ENCODE measurements around the gene MYL3. TPM values are rescaled to one million over a fixed set of nuclear protein-coding genes. Genes with fewer than 3 reads are reported as not detected.

The MYL3 gene
- total RNA-seq, 1 experiment from 2014 or later, result not detected

- Histone ChIP-seq H3K36me3 (ENCODE audit: low read depth) (no peaks in the 10 kb centered on the region), H3F3A (ENCODE audit: insufficient read depth, low read depth) (no peaks in the 10 kb centered on the region), H3K9me2 (ENCODE audit: insufficient read depth) (no peaks in the 10 kb centered on the region), H3K79me2 (ENCODE audit: low read depth) (no peaks in the 10 kb centered on the region), H3K4me3 (no peak overlapping the region), H4K20me1 (ENCODE audit: insufficient read depth) (no peaks in the 10 kb centered on the region), H3K4me2 (no peak overlapping the region), H3K9me3 (ENCODE audit: insufficient read depth, low read depth) (no peaks in the 10 kb centered on the region), H3K27me3 (ENCODE audit: insufficient read depth, low read depth) (no peaks in the 10 kb centered on the region), H2AFZ (no peak overlapping the region), H3K4me1 (replicated peaks; ENCODE audit: insufficient read depth) (no peaks in the 10 kb centered on the region), H3K27ac (no peak overlapping the region)
- no TSS peak for BruUV-seq (replicated peaks)
- no peak for DNase-seq
- ChIA-PET CTCF (interaction anchor here (0.7 kb wide), 1 partner anchor 10 kb away, joined by 3 read pairs; no protein-coding TSS in a partner anchor), POLR2A (ENCODE audit: unreplicated experiment) (no interaction called here)
- no peak for TF ChIP-seq EZH2 (IDR thresholded peaks at IDR 0.05; ENCODE audit: low read depth)
- no peak for TF ChIP-seq CTCF (conservative IDR thresholded peaks at IDR 0.05)
- intact Hi-C loops (cut with micrococcal nuclease; ENCODE audit: unreplicated experiment), result no loop called here
Observed at GRCh38 chr3:46901591-46902187, 38.4 kb upstream of the MYL3 start.

- Histone ChIP-seq H3K4me3 (no peak overlapping the region), H3K79me2 (ENCODE audit: low read depth) (no peaks in the 10 kb centered on the region), H3K9me2 (ENCODE audit: insufficient read depth) (no peaks in the 10 kb centered on the region), H3K27me3 (ENCODE audit: insufficient read depth, low read depth) (no peaks in the 10 kb centered on the region), H3K4me1 (replicated peaks; ENCODE audit: insufficient read depth) (no peaks in the 10 kb centered on the region), H3K9me3 (ENCODE audit: insufficient read depth, low read depth) (no peaks in the 10 kb centered on the region), H3K36me3 (ENCODE audit: low read depth) (no peaks in the 10 kb centered on the region), H2AFZ (no peak overlapping the region), H4K20me1 (ENCODE audit: insufficient read depth) (no peaks in the 10 kb centered on the region), H3K27ac (no peak overlapping the region), H3K4me2 (no peak overlapping the region), H3F3A (ENCODE audit: insufficient read depth, low read depth) (no peaks in the 10 kb centered on the region)
- intact Hi-C loops (cut with micrococcal nuclease; ENCODE audit: unreplicated experiment), result no loop called here
- ChIA-PET POLR2A (ENCODE audit: unreplicated experiment) (no interaction called here), CTCF (interaction anchor here (0.7 kb wide), 1 partner anchor 11 kb away, joined by 3 read pairs; no protein-coding TSS in a partner anchor)
- TF ChIP-seq EZH2 (IDR thresholded peaks at IDR 0.05; ENCODE audit: low read depth) (no peak), CTCF (conservative IDR thresholded peaks at IDR 0.05) (no peak)
- DNase-seq, result no peak
- BruUV-seq (replicated peaks), result no TSS peak
Observed at GRCh38 chr3:46901061-46901460, 37.8 kb upstream of the MYL3 start.

- no peak for TF ChIP-seq CTCF (conservative IDR thresholded peaks at IDR 0.05)
- TF ChIP-seq EZH2 (IDR thresholded peaks at IDR 0.05; ENCODE audit: low read depth), result no peak
- intact Hi-C loops (cut with micrococcal nuclease; ENCODE audit: unreplicated experiment), result no loop called here
- Histone ChIP-seq H3K9me2 (ENCODE audit: insufficient read depth) (no peaks in the 10 kb centered on the region), H3K4me3 (no peak overlapping the region), H3K4me2 (no peak overlapping the region), H2AFZ (no peak overlapping the region), H4K20me1 (ENCODE audit: insufficient read depth) (no peaks in the 10 kb centered on the region), H3K4me1 (replicated peaks; ENCODE audit: insufficient read depth) (no peaks in the 10 kb centered on the region), H3F3A (ENCODE audit: insufficient read depth, low read depth) (no peaks in the 10 kb centered on the region), H3K9me3 (ENCODE audit: insufficient read depth, low read depth) (no peaks in the 10 kb centered on the region), H3K36me3 (ENCODE audit: low read depth) (no peaks in the 10 kb centered on the region), H3K27me3 (ENCODE audit: insufficient read depth, low read depth) (no peaks in the 10 kb centered on the region), H3K27ac (no peak overlapping the region), H3K79me2 (ENCODE audit: low read depth) (no peaks in the 10 kb centered on the region)
- ChIA-PET POLR2A (ENCODE audit: unreplicated experiment) (interaction anchor here (0.6 kb wide), 1 partner anchor 209 kb away, joined by 3 read pairs; no protein-coding TSS in a partner anchor), CTCF (interaction anchor here (1.0 kb wide), 1 partner anchor 9 kb away, joined by 3 read pairs; no protein-coding TSS in a partner anchor)
- DNase-seq, result no peak
- BruUV-seq (replicated peaks), result no TSS peak
Observed at GRCh38 chr3:46900356-46900755, 37.1 kb upstream of the MYL3 start.
